Testis (tissue), 2 donors: ENCODE results near the gene SRGAP2B.
"Not testable (repeated sequence)": the region's sequence is repeated elsewhere in the genome, so short reads cannot be mapped to it uniquely, and the experiment has no call there.

Source experiments
- CTCF ChIP-seq, 3 experiments: fragments of 450-650 bp in 2 of 3; fragments of 200-600 bp in 1 of 3; sonication (generic) in 1 of 3; IDR thresholded peaks; one replicate each; pipeline ENCODE4 v1.5.1; 2016 to 2019; ENCODE audit warnings: antibody characterized with exemption in 3 of 3, mild to moderate bottlenecking in 2 of 3, moderate library complexity in 1 of 3
- POLR2A ChIP-seq: fragments of 450-650 bp; IDR thresholded peaks from one replicate; pipeline ENCODE4 v1.6.1; 2017; ENCODE audit warnings: antibody characterized with exemption, mild to moderate bottlenecking, moderate library complexity

DNA sequence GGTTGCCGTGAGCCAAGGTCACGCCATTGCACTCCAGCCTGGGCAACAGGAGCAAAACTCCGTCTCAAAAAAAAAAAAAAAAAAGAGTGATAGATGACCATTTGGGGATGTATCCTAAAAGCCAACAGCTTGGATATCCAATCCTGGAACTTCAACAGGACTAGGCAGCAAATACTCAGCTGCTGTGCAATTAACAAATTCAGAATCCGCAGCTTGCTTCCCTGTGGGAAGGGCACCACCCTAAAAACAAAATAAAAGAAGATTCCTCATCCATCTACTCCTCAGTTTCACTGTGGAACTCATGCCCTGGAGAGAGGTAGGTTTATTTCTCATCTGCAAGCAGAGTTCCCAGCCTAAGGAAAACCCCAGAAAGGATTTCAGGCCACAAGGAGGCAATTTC lies 73.4 kb downstream of the SRGAP2B start:
- TF ChIP-seq CTCF (IDR thresholded peaks at IDR 0.05); POLR2A: not testable (repeated sequence)
